Measurements from ENCODE around the gene HIF1A.
"Not testable (repeated sequence)": the region's sequence is repeated elsewhere in the genome, so short reads cannot be mapped to it uniquely, and the experiment has no call there.

The HIF1A gene

DNA sequence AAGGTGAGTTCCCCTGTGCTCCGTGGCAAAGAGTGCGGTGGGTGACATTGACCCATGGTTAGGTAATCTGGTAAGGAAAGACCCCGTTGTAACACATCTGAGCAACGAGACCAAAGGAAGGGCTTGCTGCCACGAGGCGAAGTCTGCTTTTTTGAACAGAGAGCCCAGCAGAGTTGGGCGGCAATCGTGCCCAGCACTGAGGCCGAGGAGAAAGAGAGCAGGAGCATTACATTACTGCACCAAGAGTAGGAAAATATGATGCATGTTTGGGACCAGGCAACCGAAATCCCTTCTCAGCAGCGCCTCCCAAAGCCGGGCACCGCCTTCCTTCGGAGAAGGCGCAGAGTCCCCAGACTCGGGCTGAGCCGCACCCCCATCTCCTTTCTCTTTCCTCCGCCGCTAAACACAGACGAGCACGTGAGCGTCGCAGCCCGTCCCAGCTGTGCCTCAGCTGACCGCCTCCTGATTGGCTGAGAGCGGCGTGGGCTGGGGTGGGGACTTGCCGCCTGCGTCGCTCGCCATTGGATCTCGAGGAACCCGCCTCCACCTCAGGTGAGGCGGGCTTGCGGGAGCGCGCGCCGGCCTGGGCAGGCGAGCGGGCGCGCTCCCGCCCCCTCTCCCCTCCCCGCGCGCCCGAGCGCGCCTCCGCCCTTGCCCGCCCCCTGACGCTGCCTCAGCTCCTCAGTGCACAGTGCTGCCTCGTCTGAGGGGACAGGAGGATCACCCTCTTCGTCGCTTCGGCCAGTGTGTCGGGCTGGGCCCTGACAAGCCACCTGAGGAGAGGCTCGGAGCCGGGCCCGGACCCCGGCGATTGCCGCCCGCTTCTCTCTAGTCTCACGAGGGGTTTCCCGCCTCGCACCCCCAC is at the start of gene HIF1A:
TSS of gene HIF1A (plus strand) at position 684 of the 865 bp plus-strand sequence. CDS start 292 bp downstream, outside the sequence.
- Mint-ChIP-seq H3K4me3 (peak within 1 kb of the TSS; percentile 97), H3K36me3 (ENCODE audit: low read depth) (peaks cover 35% of the 10 kb centered on the region), H3K4me1 (ENCODE audit: low read depth) (peaks cover 22% of the 10 kb centered on the region), H3K27me3 (peaks cover 1% of the 10 kb centered on the region), H3K9me3 (peaks cover 8% of the 10 kb centered on the region), H3K27ac (peak within 1 kb of the TSS; percentile 97)
- intact Hi-C loops (cut with micrococcal nuclease), result loop anchor here (1.0 to 5.0 kb wide), 6 partner anchors 33 to 1448 kb away; partner anchors contain the start of gene PPM1A

GRCh38 chr14:61646366-61647116 is 48.8 kb upstream of the HIF1A start:
- Mint-ChIP-seq H3K27ac (no peak overlapping the region), H3K36me3 (ENCODE audit: low read depth) (no peaks in the 10 kb centered on the region), H3K4me1 (ENCODE audit: low read depth) (peaks cover 24% of the 10 kb centered on the region), H3K9me3 (no peaks in the 10 kb centered on the region), H3K27me3 (no peaks in the 10 kb centered on the region), H3K4me3 (no peak overlapping the region)
- intact Hi-C loops (cut with micrococcal nuclease), result no loop called here

DNA sequence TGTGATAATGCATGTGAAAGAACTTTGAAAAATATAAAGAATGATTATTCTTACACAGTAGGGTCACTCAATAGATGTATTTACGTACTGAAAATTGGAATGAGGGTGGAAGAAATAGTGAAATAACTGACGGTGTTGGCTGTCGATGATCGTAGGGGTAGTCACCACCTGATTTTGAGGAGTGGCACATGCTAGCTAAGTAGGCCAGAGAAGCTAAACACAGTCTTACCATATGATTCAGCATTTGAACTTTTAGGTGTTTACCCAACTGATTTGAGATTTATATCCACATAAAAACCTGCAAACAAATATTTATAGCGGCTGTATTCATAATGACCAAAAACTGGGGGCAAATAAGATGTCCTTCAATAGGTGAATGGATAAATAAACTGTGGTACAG is 47.6 kb upstream of the HIF1A start:
- no peaks in the 10 kb centered on the region for H3K9me3 Mint-ChIP-seq
- peaks cover 1% of the 10 kb centered on the region for H3K27me3 Mint-ChIP-seq
- no peak overlapping the region for H3K4me3 Mint-ChIP-seq
- intact Hi-C loops (cut with micrococcal nuclease), result no loop called here
- no peaks in the 10 kb centered on the region for H3K36me3 Mint-ChIP-seq (ENCODE audit: low read depth)
- no peak overlapping the region for H3K27ac Mint-ChIP-seq
- peaks cover 28% of the 10 kb centered on the region for H3K4me1 Mint-ChIP-seq (ENCODE audit: low read depth)

- no peaks in the 10 kb centered on the region for H3K36me3 Mint-ChIP-seq (ENCODE audit: low read depth)
- intact Hi-C loops (cut with micrococcal nuclease), result no loop called here
- H3K4me3 Mint-ChIP-seq, result no peak overlapping the region
- H3K9me3 Mint-ChIP-seq, result no peaks in the 10 kb centered on the region
- H3K27me3 Mint-ChIP-seq, result peaks cover 2% of the 10 kb centered on the region
- H3K4me1 Mint-ChIP-seq (ENCODE audit: low read depth), result peaks cover 32% of the 10 kb centered on the region
- no peak overlapping the region for H3K27ac Mint-ChIP-seq
Measured at GRCh38 chr14:61648377-61648776, 46.9 kb upstream of the HIF1A start.

- H3K4me1 Mint-ChIP-seq (ENCODE audit: low read depth), result peaks cover 32% of the 10 kb centered on the region
- no peaks in the 10 kb centered on the region for H3K9me3 Mint-ChIP-seq
- no peak overlapping the region for H3K4me3 Mint-ChIP-seq
- intact Hi-C loops (cut with micrococcal nuclease), result no loop called here
- H3K36me3 Mint-ChIP-seq (ENCODE audit: low read depth), result no peaks in the 10 kb centered on the region
- no peak overlapping the region for H3K27ac Mint-ChIP-seq
- H3K27me3 Mint-ChIP-seq, result peaks cover 2% of the 10 kb centered on the region
Measured at GRCh38 chr14:61649283-61649682, 46.0 kb upstream of the HIF1A start.

- no peak overlapping the region for H3K27ac Mint-ChIP-seq
- intact Hi-C loops (cut with micrococcal nuclease), result no loop called here
- peaks cover 2% of the 10 kb centered on the region for H3K27me3 Mint-ChIP-seq
- H3K36me3 Mint-ChIP-seq (ENCODE audit: low read depth), result no peaks in the 10 kb centered on the region
- no peaks in the 10 kb centered on the region for H3K9me3 Mint-ChIP-seq
- peaks cover 30% of the 10 kb centered on the region for H3K4me1 Mint-ChIP-seq (ENCODE audit: low read depth)
- H3K4me3 Mint-ChIP-seq, result no peak overlapping the region
Measured at GRCh38 chr14:61651355-61651754, 44.0 kb upstream of the HIF1A start.

GRCh38 chr14:61652526-61653262 is 42.6 kb upstream of the HIF1A start:
- intact Hi-C loops (cut with micrococcal nuclease), result no loop called here
- Mint-ChIP-seq H3K9me3 (no peaks in the 10 kb centered on the region), H3K27ac (peak overlapping the region; percentile 4), H3K36me3 (ENCODE audit: low read depth) (no peaks in the 10 kb centered on the region), H3K4me1 (ENCODE audit: low read depth) (peaks cover 30% of the 10 kb centered on the region), H3K4me3 (no peak overlapping the region), H3K27me3 (peaks cover 2% of the 10 kb centered on the region)

GRCh38 chr14:61653507-61653906 is 41.8 kb upstream of the HIF1A start:
- H3K27ac Mint-ChIP-seq, result peak overlapping the region; percentile 4
- H3K4me1 Mint-ChIP-seq (ENCODE audit: low read depth), result peaks cover 23% of the 10 kb centered on the region
- no peaks in the 10 kb centered on the region for H3K36me3 Mint-ChIP-seq (ENCODE audit: low read depth)
- no peak overlapping the region for H3K4me3 Mint-ChIP-seq
- H3K9me3 Mint-ChIP-seq, result no peaks in the 10 kb centered on the region
- intact Hi-C loops (cut with micrococcal nuclease), result no loop called here
- peaks cover 2% of the 10 kb centered on the region for H3K27me3 Mint-ChIP-seq

DNA sequence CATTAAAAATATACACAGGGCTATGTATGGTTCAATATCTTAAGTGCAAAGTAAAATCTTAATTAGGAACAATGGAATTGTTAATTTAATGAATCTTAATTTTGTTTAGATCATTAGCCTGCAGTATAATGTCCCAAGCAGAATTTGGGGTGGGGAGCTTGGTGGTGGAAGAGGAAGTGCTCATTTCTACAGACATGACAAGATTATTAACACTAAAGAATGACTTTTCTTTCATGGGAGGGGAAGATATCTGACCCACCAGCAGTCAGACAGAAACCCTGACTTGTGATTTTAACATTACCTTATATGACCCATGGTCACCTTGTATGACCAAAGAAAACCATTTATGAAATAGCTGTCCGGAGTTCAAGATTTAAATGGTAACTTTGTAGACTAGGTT is 41.3 kb upstream of the HIF1A start:
- no peaks in the 10 kb centered on the region for H3K36me3 Mint-ChIP-seq (ENCODE audit: low read depth)
- no peak overlapping the region for H3K4me3 Mint-ChIP-seq
- H3K27ac Mint-ChIP-seq, result peak overlapping the region; percentile 4
- peaks cover 22% of the 10 kb centered on the region for H3K4me1 Mint-ChIP-seq (ENCODE audit: low read depth)
- peaks cover 2% of the 10 kb centered on the region for H3K27me3 Mint-ChIP-seq
- intact Hi-C loops (cut with micrococcal nuclease), result no loop called here
- no peaks in the 10 kb centered on the region for H3K9me3 Mint-ChIP-seq

DNA sequence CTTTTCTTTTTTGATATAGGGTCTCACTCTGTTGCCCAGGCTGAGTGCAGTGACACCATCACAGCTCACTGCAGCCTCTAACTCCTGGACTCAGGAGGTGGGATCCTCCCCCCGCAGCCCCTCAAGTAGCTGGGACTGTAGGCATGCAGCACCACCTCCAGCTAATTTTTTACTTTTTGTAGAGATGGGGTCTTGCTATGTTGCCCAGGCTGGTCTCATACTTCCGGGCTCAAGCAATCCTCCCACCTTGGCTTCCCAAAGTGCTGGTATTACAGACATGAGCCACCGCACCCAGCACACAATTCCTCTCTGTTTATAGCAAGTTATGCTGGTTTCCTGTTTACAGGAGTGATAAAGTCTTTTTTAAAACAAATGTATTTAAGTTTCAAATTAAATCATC is 39.5 kb upstream of the HIF1A start:
- no peak overlapping the region for H3K4me3 Mint-ChIP-seq
- no peak overlapping the region for H3K27ac Mint-ChIP-seq
- H3K27me3 Mint-ChIP-seq, result peaks cover 2% of the 10 kb centered on the region
- H3K4me1 Mint-ChIP-seq (ENCODE audit: low read depth), result peaks cover 25% of the 10 kb centered on the region
- no peaks in the 10 kb centered on the region for H3K9me3 Mint-ChIP-seq
- intact Hi-C loops (cut with micrococcal nuclease), result no loop called here
- H3K36me3 Mint-ChIP-seq (ENCODE audit: low read depth), result no peaks in the 10 kb centered on the region

DNA sequence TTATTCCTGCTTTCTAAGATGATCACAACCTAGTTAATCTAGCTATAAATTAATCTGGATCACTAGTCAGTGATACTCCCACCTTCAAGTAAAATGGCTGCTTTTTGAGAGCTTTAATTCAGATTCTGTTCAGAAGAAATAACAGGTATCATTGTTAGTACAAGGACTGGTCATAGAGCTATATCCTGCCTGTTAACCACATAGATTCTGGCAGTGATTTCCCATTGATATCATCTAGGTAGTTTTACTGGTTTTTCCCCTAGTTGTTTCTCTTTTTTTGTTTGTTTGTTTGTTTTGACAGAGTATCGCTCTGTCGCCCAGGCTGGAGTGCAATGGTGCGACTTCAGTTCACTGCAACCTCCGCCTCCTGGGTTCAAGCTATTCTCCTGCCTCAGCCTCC is 39.0 kb upstream of the HIF1A start:
- Mint-ChIP-seq H3K27ac (no peak overlapping the region), H3K36me3 (ENCODE audit: low read depth) (no peaks in the 10 kb centered on the region), H3K4me3 (no peak overlapping the region), H3K9me3 (no peaks in the 10 kb centered on the region), H3K4me1 (ENCODE audit: low read depth) (peaks cover 31% of the 10 kb centered on the region), H3K27me3 (peaks cover 2% of the 10 kb centered on the region)
- intact Hi-C loops (cut with micrococcal nuclease), result no loop called here

- not testable (repeated sequence) for H3K4me3 Mint-ChIP-seq, H3K27ac Mint-ChIP-seq, H3K27me3 Mint-ChIP-seq
Measured at GRCh38 chr14:61658111-61658510, 37.2 kb upstream of the HIF1A start.

DNA sequence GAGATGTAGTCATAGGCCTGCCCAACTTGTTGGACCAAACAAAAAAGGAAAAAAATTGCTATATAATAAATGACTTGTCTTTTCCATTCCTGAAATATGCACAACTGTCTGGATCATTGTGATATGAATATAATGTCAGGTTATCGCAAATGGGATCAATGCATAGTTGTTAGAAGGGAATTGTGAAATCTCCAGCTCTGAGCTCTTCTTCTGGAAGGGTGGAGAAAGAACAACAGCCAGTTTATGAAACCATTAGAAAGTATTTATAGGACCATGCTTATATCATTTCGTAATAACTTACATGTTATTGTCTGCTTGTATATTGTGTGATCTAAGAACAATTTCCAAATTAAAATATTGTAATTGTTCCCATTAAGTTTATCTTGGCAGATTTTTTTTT is 35.7 kb upstream of the HIF1A start:
- peaks cover 33% of the 10 kb centered on the region for H3K4me1 Mint-ChIP-seq (ENCODE audit: low read depth)
- H3K27me3 Mint-ChIP-seq, result no peaks in the 10 kb centered on the region
- no peaks in the 10 kb centered on the region for H3K36me3 Mint-ChIP-seq (ENCODE audit: low read depth)
- intact Hi-C loops (cut with micrococcal nuclease), result no loop called here
- H3K9me3 Mint-ChIP-seq, result no peaks in the 10 kb centered on the region
- no peak overlapping the region for H3K4me3 Mint-ChIP-seq
- no peak overlapping the region for H3K27ac Mint-ChIP-seq

More at GRCh38 chr14:61658111-61658510, 37.2 kb upstream of the HIF1A start:
- intact Hi-C loops (cut with micrococcal nuclease); H3K9me3 Mint-ChIP-seq; H3K36me3 Mint-ChIP-seq (ENCODE audit: low read depth): not testable (repeated sequence)
- peaks cover 40% of the 10 kb centered on the region for H3K4me1 Mint-ChIP-seq (ENCODE audit: low read depth)

Data from dendritic cell treated with granulocyte-macrophage colony-stimulating factor and Interleukin-4, amounts not matched to agents 40 ng/mL and 50 ng/mL, for 4 days (primary cell).